ENCODE results near the gene AKR1C2. TPM values are rescaled to one million over a fixed set of nuclear protein-coding genes. Genes with fewer than 3 reads are reported as not detected.
"Not testable (repeated sequence)": the region's sequence is repeated elsewhere in the genome, so short reads cannot be mapped to it uniquely, and the experiment has no call there.

Gene AKR1C2
- total and polyA plus RNA-seq, 9 donors: 2.0 to 24.5 (median 14.0) TPM

DNA sequence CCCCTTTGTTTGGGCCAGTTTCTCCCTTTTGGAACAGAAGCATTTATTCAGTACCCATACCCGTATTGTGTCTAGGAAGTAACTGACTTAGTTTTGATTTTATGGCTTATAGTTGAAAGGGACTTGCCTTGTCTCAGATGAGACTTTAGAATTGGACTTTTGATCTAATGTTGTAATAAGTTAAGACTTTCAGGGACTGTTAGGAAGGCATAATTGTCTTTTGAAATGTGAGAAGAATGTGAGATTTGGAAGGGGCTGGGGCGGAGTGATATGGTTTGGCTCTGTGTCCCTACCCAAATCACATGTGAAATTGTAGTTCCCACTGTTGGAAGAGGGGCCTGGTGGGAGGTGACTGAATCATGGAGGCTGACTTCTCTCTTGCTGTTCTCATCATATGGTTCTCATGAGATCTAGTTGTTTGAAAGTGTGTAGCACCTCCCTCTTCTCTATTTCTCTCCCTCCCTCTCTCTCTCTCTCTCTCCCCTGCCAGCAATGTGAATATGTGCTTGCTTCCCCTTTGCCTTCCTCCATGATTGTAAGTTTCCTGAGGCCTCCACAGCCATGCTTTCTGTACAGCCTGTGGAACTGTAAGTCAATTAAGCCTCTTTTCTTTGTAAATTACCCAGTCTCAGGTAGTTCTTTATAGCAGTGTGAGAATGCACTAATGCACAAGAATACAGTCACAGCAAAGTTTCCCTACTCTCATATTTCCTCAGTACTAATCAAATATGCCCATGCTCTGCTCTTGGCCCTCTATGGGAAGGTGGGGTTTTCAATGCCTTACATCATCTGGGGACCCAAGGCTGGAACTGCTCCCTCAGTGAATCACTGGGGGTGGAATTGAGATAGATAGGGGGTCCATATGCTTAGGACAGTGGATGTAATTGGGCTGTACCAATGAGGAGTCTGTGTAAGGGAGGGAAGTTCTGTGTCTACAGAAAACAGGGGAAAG is 57.6 kb downstream of the AKR1C2 start:
- peaks cover 4% of the 10 kb centered on the region for H3K4me1 ChIP-seq (ENCODE audit: insufficient read depth)
- no peak for TF ChIP-seq POLR2A (IDR thresholded peaks at IDR 0.05)
- TF ChIP-seq, protein P1, sequence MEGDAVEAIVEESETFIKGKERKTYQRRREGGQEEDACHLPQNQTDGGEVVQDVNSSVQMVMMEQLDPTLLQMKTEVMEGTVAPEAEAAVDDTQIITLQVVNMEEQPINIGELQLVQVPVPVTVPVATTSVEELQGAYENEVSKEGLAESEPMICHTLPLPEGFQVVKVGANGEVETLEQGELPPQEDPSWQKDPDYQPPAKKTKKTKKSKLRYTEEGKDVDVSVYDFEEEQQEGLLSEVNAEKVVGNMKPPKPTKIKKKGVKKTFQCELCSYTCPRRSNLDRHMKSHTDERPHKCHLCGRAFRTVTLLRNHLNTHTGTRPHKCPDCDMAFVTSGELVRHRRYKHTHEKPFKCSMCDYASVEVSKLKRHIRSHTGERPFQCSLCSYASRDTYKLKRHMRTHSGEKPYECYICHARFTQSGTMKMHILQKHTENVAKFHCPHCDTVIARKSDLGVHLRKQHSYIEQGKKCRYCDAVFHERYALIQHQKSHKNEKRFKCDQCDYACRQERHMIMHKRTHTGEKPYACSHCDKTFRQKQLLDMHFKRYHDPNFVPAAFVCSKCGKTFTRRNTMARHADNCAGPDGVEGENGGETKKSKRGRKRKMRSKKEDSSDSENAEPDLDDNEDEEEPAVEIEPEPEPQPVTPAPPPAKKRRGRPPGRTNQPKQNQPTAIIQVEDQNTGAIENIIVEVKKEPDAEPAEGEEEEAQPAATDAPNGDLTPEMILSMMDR (IDR thresholded peaks at IDR 0.05): no peak
- TF ChIP-seq EP300 (IDR thresholded peaks at IDR 0.05): no peak
- intact Hi-C loops (cut with DNase I): no loop called here
- H3K27ac ChIP-seq: no peak overlapping the region
- no peak for DNase-seq
- no peaks in the 10 kb centered on the region for H3K9me3 ChIP-seq
- H3K27me3 ChIP-seq: no peaks in the 10 kb centered on the region
- WGBS, 3 donors: 94% methylated on average over 2 of the region's 2 CpGs
- H3K36me3 ChIP-seq: no peaks in the 10 kb centered on the region
- H3K4me3 ChIP-seq: no peak overlapping the region

DNA sequence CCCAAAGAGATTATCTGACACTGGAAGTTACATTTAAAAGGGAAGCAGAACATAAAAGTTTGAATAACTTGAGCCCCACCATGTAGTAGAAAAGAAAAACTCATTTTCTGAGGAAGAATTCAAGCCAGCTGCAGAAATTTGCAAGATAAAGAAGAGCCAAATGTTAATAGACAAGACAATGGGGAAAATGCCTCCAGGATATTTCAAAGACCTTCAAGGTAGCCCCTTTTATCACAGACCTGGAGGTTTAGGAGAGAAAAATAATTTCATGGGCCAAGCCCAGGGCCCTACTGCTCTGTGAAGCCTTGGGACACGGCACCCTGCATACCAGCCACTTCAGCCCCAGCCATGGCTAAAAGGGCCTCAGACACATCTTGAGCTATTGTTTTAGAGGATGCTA is 58.8 kb downstream of the AKR1C2 start:
- H3K9me3 ChIP-seq: no peaks in the 10 kb centered on the region
- intact Hi-C loops (cut with DNase I): no loop called here
- no peak overlapping the region for H3K27ac ChIP-seq
- H3K27me3 ChIP-seq: no peaks in the 10 kb centered on the region
- no peaks in the 10 kb centered on the region for H3K36me3 ChIP-seq
- WGBS, 3 donors: 94 to 100% (median 96%) methylated on average over 1 of the region's 1 CpG
- TF ChIP-seq EP300 (IDR thresholded peaks at IDR 0.05) (no peak), POLR2A (IDR thresholded peaks at IDR 0.05) (no peak)
- TF ChIP-seq, protein P1 (IDR thresholded peaks at IDR 0.05): no peak
- H3K4me3 ChIP-seq: no peak overlapping the region
- H3K4me1 ChIP-seq (ENCODE audit: insufficient read depth): peaks cover 4% of the 10 kb centered on the region
- DNase-seq: no peak

DNA sequence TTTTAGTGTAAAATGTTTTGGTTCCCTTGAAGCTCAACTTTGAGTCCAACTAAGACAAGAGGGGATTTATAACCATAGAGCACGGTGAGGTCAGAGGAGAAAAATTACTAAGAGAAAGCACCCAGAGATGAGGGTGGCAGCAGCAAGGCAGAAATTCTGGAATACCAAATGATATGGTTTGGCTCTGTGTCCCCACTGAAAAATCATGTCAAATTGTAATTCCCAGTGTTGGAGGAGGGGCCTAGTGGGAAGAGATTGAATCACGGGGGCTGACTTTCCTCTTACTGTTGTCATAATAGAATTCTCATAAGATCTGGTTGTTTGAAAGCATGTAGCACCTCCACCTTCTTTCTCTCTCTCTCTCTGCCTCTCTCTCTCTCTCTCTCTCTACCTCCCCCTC is 59.8 kb downstream of the AKR1C2 start:
- no peaks in the 10 kb centered on the region for H3K9me3 ChIP-seq
- H3K36me3 ChIP-seq: no peaks in the 10 kb centered on the region
- H3K27ac ChIP-seq: peak overlapping the region in 1 of 2 donors; percentile 8
- TF ChIP-seq POLR2A (IDR thresholded peaks at IDR 0.05) (no peak), EP300 (IDR thresholded peaks at IDR 0.05) (no peak)
- TF ChIP-seq, protein P1 (IDR thresholded peaks at IDR 0.05): no peak
- WGBS, 3 donors: 46 to 55% (median 48%) methylated on average over 2 of the region's 2 CpGs
- no peaks in the 10 kb centered on the region for H3K27me3 ChIP-seq
- peaks cover 4% of the 10 kb centered on the region for H3K4me1 ChIP-seq (ENCODE audit: insufficient read depth)
- no peak for DNase-seq
- intact Hi-C loops (cut with DNase I): no loop called here
- no peak overlapping the region for H3K4me3 ChIP-seq

DNA sequence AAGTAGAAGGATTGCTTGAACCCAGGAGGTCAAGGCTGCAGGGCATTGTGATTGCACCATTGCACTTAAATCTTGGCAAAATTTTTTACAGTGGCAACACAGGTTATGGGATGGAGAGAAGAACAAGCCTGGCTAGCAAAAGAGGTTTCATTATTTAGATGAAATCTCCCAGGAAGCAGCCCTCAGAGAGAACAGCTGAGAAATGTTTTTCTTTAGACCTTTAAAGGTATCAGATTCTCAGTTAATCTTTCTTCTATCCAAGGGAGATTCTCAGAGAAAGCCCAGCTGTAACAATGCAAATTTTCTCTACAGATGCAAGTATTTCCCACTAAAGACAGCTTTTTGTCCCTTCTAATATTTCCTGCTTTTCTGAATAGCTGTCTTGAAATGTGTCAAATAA is 60.2 kb downstream of the AKR1C2 start:
- H3K9me3 ChIP-seq; H3K36me3 ChIP-seq; H3K4me3 ChIP-seq; DNase-seq; H3K4me1 ChIP-seq (ENCODE audit: insufficient read depth); intact Hi-C loops (cut with DNase I); H3K27me3 ChIP-seq: not testable (repeated sequence)
- H3K27ac ChIP-seq: peak overlapping the region in 1 of 2 donors; percentile 8

DNA sequence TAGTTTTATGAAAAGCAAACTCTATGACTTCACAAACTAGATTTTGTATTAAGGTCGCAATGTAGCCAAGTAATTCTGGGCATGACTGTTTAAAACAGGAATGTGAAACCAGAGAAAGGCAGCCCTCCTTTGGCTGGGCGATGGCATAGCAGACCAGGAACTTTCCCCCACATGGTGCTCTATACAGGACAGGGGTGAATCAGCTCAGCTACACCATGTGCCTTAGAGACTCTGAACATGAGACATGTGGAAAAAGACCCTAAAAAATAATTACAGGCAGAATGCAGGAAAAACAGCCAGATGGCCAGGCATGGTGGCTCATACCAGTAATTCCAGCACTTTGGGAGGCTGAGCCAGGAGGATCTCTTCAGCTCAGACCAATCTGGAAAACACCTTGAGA is 60.7 kb downstream of the AKR1C2 start:
- H3K4me3 ChIP-seq; H3K4me1 ChIP-seq (ENCODE audit: insufficient read depth); H3K36me3 ChIP-seq; DNase-seq; intact Hi-C loops (cut with DNase I); H3K9me3 ChIP-seq; H3K27ac ChIP-seq; H3K27me3 ChIP-seq: not testable (repeated sequence)
- 53 to 61% (median 60%) methylated on average over 2 of the region's 2 CpGs for WGBS, 3 donors
